Subcutaneous adipose tissue (tissue), 4 donors: Measurements from ENCODE around the gene FAM89B. TPM values are rescaled to one million over a fixed set of nuclear protein-coding genes. Genes with fewer than 3 reads are reported as not detected.

Experiments used
- total RNA-seq, 4 donors: library from RNA; depleted of rRNA; stranded (reverse); fragments of >200 nt; gene quantifications; one replicate each; pipeline ENCODE4 v1.1.0, GENCODE V29; 2016
- TF ChIP-seq, protein P1 (sequence below): fragments of 450-650 bp; IDR thresholded peaks from one replicate; pipeline ENCODE4 v1.5.1; 2016; ENCODE audit warnings: low read depth, mild to moderate bottlenecking, control low read depth, antibody characterized with exemption, moderate library complexity

Gene FAM89B
- total RNA-seq, 4 donors from 2014 or later: 15.2 to 48.8 (median 31.0) TPM

DNA sequence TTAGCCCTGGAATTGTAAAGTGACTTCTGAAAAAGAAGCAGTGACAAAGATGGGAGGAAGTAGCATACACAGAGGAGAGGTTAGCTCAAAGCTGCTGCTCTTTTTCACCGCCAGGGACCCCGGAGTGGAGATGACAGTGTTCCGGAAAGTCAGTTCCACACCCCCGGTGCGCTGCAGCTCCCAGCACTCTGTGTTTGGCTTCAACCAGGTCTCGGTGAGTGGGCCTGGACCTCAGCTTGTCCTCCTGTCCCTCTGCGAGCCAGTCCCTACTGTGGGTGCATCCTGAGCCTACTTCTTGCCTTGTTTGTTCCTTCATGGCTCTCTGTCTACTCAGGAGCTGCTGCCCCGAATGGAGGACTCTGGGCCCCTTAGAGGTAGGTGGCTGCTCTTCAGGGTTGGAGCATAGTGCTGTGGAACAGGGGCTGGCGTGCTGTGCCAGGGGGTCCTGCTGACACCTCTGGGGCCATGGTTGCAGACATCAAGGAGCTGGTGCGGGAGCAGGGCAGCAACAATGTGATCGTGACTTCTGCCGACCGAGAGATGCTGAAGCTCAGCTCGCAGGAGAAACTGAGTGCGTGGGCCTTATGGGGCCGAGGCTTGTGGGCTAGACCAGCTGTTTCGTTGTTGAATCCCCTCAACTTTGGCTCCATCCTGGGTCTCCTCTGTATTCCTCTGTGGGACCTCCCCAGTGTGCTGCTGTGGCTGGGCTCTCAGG lies 45.0 kb downstream of the FAM89B start:
- TF ChIP-seq, protein P1, sequence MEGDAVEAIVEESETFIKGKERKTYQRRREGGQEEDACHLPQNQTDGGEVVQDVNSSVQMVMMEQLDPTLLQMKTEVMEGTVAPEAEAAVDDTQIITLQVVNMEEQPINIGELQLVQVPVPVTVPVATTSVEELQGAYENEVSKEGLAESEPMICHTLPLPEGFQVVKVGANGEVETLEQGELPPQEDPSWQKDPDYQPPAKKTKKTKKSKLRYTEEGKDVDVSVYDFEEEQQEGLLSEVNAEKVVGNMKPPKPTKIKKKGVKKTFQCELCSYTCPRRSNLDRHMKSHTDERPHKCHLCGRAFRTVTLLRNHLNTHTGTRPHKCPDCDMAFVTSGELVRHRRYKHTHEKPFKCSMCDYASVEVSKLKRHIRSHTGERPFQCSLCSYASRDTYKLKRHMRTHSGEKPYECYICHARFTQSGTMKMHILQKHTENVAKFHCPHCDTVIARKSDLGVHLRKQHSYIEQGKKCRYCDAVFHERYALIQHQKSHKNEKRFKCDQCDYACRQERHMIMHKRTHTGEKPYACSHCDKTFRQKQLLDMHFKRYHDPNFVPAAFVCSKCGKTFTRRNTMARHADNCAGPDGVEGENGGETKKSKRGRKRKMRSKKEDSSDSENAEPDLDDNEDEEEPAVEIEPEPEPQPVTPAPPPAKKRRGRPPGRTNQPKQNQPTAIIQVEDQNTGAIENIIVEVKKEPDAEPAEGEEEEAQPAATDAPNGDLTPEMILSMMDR: no peak

DNA sequence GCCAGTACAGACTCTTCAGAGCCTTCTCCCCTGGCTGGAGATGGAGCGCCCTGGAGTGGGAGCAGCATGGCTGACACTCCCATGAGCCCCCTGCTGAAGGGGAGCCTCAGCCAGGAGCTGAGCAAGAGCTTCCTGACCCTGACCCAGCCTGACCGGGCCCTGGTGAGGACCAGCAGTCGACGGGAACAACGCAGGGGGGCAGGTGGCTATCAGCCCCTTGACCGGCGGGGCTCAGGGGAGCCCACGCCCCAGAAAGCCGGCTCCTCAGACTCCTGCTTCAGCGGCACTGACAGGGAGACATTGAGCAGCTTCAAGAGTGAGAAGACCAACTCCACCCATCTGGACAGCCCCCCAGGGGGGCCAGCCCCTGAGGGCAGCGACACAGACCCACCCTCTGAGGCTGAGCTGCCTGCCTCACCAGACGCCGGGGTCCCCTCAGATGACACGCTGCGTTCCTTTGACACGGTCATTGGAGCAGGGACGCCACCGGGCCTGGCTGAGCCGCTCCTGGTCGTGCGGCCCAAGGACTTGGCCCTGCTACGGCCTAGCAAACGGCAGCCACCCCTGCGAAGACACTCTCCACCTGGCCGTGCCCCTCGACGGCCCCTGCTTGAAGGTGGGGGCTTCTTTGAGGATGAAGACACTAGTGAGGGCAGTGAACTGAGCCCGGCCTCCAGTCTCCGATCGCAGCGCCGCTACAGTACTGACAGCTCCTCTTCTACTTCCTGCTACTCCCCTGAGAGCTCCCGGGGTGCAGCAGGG lies 45.8 kb downstream of the FAM89B start:
- TF ChIP-seq, protein P1: no peak

DNA sequence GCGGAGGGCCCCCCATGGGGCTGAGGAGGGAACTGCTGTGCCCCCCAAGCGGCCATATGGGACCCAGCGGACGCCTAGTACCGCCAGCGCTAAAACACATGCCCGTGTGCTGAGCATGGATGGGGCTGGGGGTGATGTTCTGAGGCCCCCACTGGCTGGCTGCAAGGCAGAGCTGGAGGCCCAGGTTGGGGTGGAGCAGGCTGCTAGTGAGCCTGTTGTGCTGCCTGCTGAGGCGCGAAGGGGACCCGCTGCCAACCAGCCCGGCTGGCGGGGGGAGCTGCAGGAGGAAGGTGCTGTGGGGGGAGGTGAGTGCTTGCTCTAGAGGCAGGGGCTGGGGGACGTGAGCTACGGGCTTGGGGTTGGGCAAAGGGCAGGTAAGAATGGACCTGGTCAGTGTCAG lies 46.4 kb downstream of the FAM89B start:
- TF ChIP-seq, protein P1: no peak

DNA sequence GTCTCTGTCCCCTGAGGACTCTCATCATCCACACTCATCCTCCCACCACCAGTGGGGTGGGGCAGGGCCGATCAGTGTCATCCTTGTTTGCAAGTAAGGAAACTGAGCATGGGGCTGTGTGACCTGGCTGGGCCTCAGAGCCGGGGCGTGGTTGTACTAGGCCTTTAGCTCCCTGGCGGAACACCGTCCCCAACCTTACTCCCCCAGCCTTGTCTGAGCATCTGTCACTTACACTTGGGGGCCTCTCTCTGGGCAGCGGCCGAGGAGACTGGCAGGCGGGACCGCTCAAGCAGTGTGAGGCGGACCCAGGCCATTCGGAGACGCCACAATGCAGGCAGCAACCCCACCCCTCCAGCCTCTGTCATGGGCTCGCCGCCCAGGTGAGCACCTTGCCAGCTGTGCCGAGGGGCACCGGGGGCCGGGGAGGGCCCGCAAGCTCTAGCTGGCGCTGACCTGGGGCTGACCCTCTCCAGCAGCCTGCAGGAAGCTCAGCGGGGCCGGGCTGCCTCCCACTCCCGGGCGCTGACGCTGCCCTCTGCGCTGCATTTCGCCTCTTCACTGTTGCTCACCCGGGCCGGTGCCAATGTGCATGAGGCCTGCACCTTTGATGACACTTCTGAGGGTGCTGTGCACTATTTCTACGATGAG lies 47.1 kb downstream of the FAM89B start:
- TF ChIP-seq, protein P1: no peak

DNA sequence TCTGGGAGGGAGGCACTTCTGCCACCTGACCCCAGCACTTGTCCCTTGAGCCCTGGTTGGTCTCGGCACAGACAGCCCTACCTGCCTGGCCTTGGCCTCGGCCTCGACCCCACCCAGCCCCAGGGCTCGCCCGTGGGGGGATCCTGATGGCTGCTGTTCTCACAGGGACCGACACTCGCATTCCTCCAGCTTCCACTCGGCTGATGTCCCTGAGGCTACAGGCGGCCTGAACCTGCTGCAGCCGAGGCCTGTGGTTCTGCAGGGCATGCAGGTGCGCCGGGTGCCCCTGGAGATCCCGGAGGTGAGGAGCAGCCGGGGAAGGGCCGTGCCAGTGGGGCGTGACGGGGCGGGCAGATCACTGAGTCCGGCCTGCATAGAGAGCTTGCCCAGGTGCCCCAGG lies 48.3 kb downstream of the FAM89B start:
- TF ChIP-seq, protein P1: no peak

DNA sequence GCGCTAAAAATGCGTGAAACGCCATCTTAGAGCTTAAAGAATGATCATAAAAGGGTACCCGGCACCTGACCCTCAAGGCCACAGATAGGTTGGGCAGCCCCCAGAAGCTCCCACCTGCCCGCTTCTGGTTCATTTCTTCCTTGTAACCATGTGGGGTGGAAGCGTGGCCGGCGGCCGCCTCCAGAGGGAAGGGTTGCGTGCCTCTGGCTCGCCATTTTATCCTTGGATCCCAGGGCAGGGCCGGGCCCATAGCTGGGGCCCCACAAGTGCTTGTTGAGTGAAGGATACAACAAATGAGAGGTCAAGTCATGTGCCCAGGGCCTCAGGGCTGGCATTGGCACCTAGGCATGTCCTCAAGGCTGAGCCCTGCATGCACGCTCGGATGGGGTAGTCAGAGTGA lies 49.1 kb downstream of the FAM89B start:
- TF ChIP-seq, protein P1: no peak

DNA sequence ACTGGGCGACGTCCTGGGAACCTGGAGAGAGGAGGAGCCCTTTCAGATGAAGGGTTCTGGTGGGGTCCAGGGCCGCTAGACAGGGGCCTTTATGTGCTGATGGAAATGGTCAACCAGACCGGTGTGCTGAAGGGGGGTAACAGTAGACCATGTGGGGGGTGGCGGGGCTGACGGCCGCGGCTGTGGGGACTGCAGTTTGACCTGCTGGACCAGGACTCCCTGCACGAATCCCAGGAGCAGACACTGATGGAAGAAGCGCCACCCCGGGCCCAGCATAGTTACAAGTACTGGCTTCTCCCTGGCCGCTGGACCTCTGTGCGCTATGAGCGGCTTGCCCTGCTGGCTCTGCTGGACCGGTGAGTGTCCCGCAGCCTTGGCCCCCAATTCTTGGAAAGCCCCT lies 49.7 kb downstream of the FAM89B start:
- TF ChIP-seq, protein P1: no peak
